Motor neuron (in vitro differentiated cells): ENCODE data around the gene WARS2. TPM values are rescaled to one million over a fixed set of nuclear protein-coding genes. Genes with fewer than 3 reads are reported as not detected.

Source experiments
- ATAC-seq, 8 experiments: fragments of 200-7000 bp; cut with Tn5 transposase; replicated peaks in 6 of 8; 2 replicates each; pipeline ENCODE4 v1.8.0; 2021; ENCODE audit warnings: mild to moderate bottlenecking in 8 of 8, moderate library complexity in 8 of 8
- H3K27ac ChIP-seq, 2 donors: fragments of 250-450 bp; sonication (Bioruptor Pico); 2 replicates each; pipeline ENCODE4 v1.9.0; 2021; ENCODE audit warnings: antibody characterized with exemption in 2 of 2, mild to moderate bottlenecking in 2 of 2, moderate library complexity in 1 of 2
- H3K4me1 ChIP-seq, 2 donors: fragments of 250-450 bp; sonication (Bioruptor Pico); replicated peaks in 1 of 2; 2 replicates each; pipeline ENCODE4 v1.6.1; 2021; ENCODE audit warnings: antibody characterized with exemption in 2 of 2, mild to moderate bottlenecking in 2 of 2, moderate library complexity in 1 of 2
- H3K4me3 ChIP-seq, 5 donors: fragments of 250-450 bp; sonication (Bioruptor Pico); 2 replicates each; pipeline ENCODE4 v1.9.0; 2021; ENCODE audit warnings: antibody characterized with exemption in 5 of 5, mild to moderate bottlenecking in 5 of 5, moderate library complexity in 4 of 5
- WGBS, 10 experiments: fragments of 450-650 bp; shearing (Covaris generic); methylation state at CpG; one replicate each; pipeline ENCODE4 v1.0.0; 2022; 5-methylcytosine and 5-hydroxymethylcytosine counted together
- in situ Hi-C, 9 experiments: fragments of 400-800 bp; cut with MboI; loops; one replicate each; pipeline ENCODE4 v1.15.0; 2021; ENCODE audit warnings: low sequenced_read_pairs in 9 of 9, low pct_unique_long_range_greater_than_20kb in 2 of 9; ENCODE audit not compliant: unreplicated experiment in 9 of 9
- total RNA-seq, 8 experiments: library from RNA; unstranded; fragments of 300-600 nt; gene quantifications; 2 replicates each; pipeline versions ENCODE4 v1.2.3 to v1.2.4, GENCODE V29; 2022

The WARS2 gene
- total RNA-seq, 8 experiments from 2014 or later: 11.8 to 20.8 (median 17.2) TPM

DNA sequence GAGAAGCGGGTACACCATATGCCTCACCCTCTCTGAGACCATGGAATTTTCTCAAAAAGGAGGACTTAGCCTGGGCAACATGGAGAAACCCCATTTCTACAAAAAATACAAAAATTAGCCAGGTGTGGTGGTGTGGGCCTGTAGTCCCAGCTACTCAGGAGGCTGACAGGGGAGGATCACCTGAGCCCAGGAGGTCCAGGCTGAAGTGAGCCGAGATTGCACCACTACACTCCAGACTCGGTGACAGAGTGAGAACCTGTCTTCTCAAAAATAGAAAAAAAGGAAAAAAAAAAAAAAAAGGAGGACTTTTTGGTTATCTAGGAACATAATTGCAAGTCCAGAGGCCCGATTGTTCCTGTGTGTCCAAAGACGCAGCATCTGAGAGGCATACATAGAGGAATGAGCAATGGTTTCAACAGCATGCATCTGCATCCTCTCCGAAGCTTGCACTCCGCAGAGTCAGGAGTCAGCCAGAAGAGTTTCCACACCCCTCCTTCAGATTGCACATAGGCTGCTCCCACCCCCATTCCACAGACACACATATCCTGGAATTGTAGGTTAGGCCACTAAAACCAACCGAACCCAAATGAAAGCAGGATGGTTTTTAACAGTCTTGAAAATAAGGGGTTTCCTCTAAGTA is 149.8 kb downstream of the WARS2 start:
- peak in 1 of 8 experiments; percentile 0 for ATAC-seq
- Histone ChIP-seq H3K4me1 (peaks cover 4 to 29% of the 10 kb centered on the region in 2 donors), H3K27ac (no peak overlapping the region), H3K4me3 (no peak overlapping the region)
- in situ Hi-C loops: loop anchor here in 4 of 9 experiments (25.0 kb wide), 2 partner anchors 828 to 903 kb away; no protein-coding TSS in a partner anchor
- WGBS, 10 experiments: 67 to 97% (median 82%) methylated on average over 4 to 8 of the region's 8 CpGs; no CpG with 5 or more reads in 4 of the 10 experiments

- in situ Hi-C loops: loop anchor here in 4 of 9 experiments (25.0 kb wide), 2 partner anchors 828 to 903 kb away; no protein-coding TSS in a partner anchor
- Histone ChIP-seq H3K4me3 (peak overlapping the region in 1 of 5 donors; percentile 58), H3K4me1 (peaks cover 4 to 29% of the 10 kb centered on the region in 2 donors), H3K27ac (peak overlapping the region in 1 of 2 donors; percentile 40)
- WGBS, 10 experiments: 1 to 100% (median 44%) methylated on average over 1 to 18 of the region's 22 CpGs; no CpG with 5 or more reads in 5 of the 10 experiments
- peak in 3 of 8 experiments; percentile 5 to 27 (median 12) for ATAC-seq
Measured at GRCh38 chr1:118989878-118990378, 150.5 kb downstream of the WARS2 start.

GRCh38 chr1:118989006-118989815 is 151.2 kb downstream of the WARS2 start:
- ATAC-seq: peak in 2 of 8 experiments; percentile 4 to 6
- H3K4me3 ChIP-seq: peak overlapping the region in 1 of 5 donors; percentile 58
- H3K27ac ChIP-seq: peak overlapping the region in 1 of 2 donors; percentile 40
- peaks cover 4 to 36% of the 10 kb centered on the region in 2 donors for H3K4me1 ChIP-seq
- in situ Hi-C loops: loop anchor here in 4 of 9 experiments (25.0 kb wide), 2 partner anchors 827 to 902 kb away; no protein-coding TSS in a partner anchor
- 0 to 67% (median 30%) methylated on average over 2 to 37 of the region's 44 CpGs for WGBS, 10 experiments

DNA sequence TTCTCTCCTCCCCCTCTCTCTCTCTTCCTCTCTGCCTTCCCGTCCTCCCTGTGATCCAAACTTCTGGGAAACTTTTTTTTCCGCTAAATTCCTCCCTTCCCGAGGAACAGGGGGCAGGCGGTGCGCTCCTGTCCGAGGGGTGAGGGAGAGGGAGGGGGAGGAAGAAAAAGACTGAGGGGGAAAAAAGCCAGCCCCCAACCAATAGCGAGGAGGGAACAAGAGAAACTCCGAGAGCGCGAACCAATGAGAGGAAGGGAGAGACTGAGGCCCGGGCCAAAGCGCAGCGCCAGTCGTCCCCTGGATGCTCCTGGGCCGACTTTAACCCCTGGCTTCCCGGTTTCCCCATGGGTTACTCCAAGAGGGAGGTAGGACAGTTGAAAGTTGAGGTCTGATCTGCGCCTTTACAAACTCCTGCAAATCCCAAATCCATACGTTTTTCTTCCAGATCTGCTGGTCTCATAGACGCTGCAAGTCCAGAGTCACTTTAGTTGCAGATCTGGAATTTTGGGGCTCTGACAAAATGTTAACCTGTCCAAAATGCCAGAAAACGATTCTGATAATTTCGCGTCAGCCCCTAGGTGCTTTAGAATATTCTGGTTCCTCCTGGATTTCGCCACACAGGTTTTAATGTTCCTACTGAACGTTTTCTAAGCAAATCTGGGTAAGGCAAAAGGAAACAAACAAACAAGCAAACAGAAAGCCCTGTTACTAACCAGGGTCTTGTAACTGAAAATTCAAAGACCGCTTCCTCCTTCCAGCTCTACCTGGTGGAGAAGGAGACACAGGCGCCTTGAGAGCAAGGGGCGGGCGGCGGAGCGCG is 152.1 kb downstream of the WARS2 start, which contains the start of gene TBX15:
TSS of gene TBX15 (minus strand) at position 158 of the 820 bp plus-strand sequence. CDS start 548 bp downstream, outside the sequence.
- in situ Hi-C loops: loop anchor here in 4 of 9 experiments (25.0 kb wide), 2 partner anchors 826 to 901 kb away; no protein-coding TSS in a partner anchor
- ATAC-seq: peak in 2 of 8 experiments; percentile 31 to 58
- Histone ChIP-seq H3K4me1 (peaks cover 4 to 32% of the 10 kb centered on the region in 2 donors), H3K4me3 (peak within 1 kb of the TSS; percentile 2 to 58 (median 35)), H3K27ac (peak within 1 kb of the TSS in 1 of 2 donors; percentile 77)
- WGBS, 10 experiments: 3 to 88% (median 26%) methylated on average over 3 to 22 of the region's 31 CpGs; no CpG with 5 or more reads in 1 of the 10 experiments

DNA sequence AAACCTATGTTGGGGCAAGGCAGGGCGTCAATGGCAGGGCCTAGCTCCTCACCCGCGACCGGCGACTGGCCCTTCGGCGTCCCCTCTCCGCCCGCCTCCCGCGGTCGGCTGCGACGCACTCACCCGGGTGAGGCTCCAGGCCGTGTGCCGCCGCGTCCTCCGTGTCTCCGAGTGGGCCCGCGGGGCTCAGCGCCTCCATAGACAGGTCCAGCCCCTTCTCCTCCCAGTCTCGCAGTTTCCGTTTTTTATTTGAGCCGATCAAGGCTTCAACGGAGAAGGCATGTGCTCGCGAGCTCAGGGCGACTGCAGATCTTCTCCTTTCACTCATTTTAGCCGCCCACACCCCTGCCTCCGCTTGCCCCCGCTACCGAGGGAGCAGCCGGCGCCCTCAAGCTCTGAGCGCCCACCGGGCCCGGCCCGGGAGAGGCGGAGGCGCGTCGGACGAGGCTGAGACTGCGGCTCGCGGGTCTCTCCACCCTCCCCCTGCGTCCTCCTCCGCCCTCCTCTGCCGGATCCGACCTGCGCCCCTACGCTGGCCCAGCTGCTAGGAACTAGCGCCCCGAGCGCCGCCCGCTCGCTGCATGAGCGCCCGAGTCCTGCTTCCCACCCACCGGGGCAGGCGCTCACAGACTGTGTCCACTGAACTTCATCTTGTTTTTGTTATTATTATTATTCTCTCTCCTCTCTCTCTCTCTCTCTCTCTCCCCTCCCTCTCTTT is 152.8 kb downstream of the WARS2 start:
- peak; percentile 36 to 86 (median 76) for ATAC-seq
- peak overlapping the region; percentile 2 to 58 (median 35) for H3K4me3 ChIP-seq
- WGBS, 10 experiments: 0 to 3% (median 0%) methylated on average over 1 to 15 of the region's 65 CpGs; no CpG with 5 or more reads in 3 of the 10 experiments
- H3K27ac ChIP-seq: peak overlapping the region in 1 of 2 donors; percentile 77
- in situ Hi-C loops: loop anchor here in 4 of 9 experiments (25.0 kb wide), 2 partner anchors 825 to 900 kb away; no protein-coding TSS in a partner anchor
- H3K4me1 ChIP-seq: peaks cover 0 to 32% of the 10 kb centered on the region in 2 donors

DNA sequence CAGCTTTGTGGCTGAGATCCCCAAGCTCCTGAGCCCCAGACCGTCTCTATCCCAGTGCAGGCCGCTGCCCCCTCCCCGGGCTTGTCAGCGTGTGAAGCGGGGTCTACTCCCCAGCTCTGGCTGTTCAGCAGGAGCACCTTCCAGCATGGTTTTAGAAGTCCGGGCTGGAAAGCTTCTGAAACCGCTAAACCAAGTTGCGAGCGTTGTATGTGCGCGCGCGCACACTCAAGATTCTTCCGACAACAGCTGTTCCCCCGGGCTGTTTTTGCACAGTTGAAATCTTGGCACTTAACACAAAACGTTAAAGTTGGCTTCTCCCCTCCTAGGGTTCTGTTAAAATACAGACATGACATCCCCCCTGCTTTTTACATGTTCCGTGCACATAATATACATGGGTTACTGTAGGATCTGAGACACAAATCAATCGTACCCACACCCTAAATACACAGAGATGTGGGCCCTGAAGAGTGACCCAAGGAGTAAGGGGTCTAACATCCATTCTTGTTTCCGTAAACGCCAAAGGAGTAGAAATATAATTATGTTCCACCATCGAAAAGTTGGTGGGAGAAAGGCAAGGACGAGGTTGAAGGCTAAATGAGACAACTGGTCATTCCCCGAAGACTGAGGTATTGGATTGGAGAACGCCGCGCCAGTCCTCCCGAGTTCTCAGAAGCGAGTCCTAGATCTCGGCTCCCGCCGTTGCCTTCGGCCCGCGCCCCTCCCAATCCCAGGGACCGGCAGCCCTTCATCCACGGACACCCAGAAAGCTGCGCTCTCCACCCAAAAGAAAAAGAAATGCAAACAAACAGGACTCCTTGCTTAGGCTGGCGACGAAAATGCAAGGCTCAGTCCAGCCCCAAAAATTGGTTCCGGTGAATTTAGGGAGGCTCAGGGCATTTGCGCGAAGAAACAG is 153.6 kb downstream of the WARS2 start:
- Histone ChIP-seq H3K4me3 (peak overlapping the region in 3 of 5 donors; percentile 35 to 58 (median 39)), H3K4me1 (peaks cover 0 to 32% of the 10 kb centered on the region in 2 donors), H3K27ac (peak overlapping the region in 1 of 2 donors; percentile 77)
- in situ Hi-C loops: loop anchor here in 4 of 9 experiments (25.0 kb wide), 2 partner anchors 825 to 900 kb away; no protein-coding TSS in a partner anchor
- ATAC-seq: peak in 4 of 8 experiments; percentile 7 to 38 (median 26)
- WGBS, 10 experiments: 0 to 39% (median 5%) methylated on average over 1 to 31 of the region's 42 CpGs

- 0 to 41% (median 9%) methylated on average over 5 to 34 of the region's 34 CpGs for WGBS, 10 experiments
- in situ Hi-C loops: loop anchor here in 4 of 9 experiments (25.0 kb wide), 2 partner anchors 824 to 899 kb away; no protein-coding TSS in a partner anchor
- peak overlapping the region in 3 of 5 donors; percentile 35 to 58 (median 39) for H3K4me3 ChIP-seq
- peak overlapping the region in 1 of 2 donors; percentile 77 for H3K27ac ChIP-seq
- H3K4me1 ChIP-seq: peaks cover 0 to 32% of the 10 kb centered on the region in 2 donors
- ATAC-seq: no peak
Measured at GRCh38 chr1:118985640-118986554, 154.6 kb downstream of the WARS2 start.

DNA sequence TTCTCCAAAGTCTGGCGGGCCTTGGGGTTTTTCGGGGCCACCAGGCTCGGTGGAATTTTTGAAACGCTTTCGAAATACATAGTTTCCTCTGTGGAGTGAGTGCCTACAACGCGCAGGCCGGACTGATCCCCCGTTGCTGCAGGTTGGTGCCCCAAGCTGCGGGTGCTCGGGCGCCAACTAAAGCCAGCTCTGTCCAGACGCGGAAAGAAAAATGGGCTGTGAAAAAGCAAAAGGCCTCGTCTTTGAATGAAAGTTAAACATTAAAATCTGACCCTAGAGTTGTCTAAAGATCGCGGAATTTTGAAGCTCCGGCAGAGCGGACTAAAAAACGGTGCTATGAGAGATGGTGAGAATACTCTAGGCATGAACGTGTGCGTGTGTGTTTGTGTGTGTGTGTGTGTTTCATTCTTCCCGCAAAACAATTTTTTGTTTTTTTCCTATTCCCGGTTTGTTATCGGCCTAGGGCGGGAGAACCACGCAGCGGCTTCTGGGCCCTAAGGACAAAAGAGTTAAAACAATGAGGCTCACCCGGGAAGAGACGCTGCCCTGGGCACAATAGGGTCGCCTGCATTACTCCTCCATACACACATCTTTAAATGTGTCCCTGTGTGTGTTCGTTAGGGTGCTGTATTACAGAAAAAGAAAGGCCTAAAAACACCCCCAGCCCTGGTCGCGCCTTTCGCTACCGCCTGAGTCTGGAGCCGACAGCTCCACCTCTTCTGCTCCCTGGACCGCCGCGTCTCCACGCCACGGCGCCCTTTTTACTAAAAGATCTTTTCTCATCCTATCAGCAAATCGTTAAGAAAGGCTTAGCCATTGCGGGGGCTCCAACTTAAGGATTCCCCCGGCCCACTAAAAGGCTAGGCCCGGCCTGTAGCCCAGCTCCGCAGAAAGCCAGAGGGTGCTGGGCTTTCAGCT is 155.5 kb downstream of the WARS2 start:
- peak in 4 of 8 experiments; percentile 25 to 40 (median 32) for ATAC-seq
- Histone ChIP-seq H3K27ac (peak overlapping the region in 1 of 2 donors; percentile 77), H3K4me1 (peaks cover 0 to 27% of the 10 kb centered on the region in 2 donors), H3K4me3 (peak overlapping the region in 3 of 5 donors; percentile 35 to 58 (median 39))
- in situ Hi-C loops: loop anchor here in 4 of 9 experiments (25.0 kb wide), 2 partner anchors 823 to 898 kb away; no protein-coding TSS in a partner anchor
- WGBS, 10 experiments: 0 to 62% (median 15%) methylated on average over 3 to 41 of the region's 48 CpGs; no CpG with 5 or more reads in 1 of the 10 experiments
